PC-3 (cell line): ENCODE data around the gene VIM.

ENCODE experiments used
- CTCF ChIP-seq: fragments of 300-600 bp; sonication (generic); conservative IDR thresholded peaks from 2 replicates; pipeline ENCODE4 v1.5.1; 2017; ENCODE audit warnings: antibody characterized with exemption, low read depth, mild to moderate bottlenecking, low read length
- EZH2 ChIP-seq: fragments of 300-600 bp; sonication (generic); IDR thresholded peaks from one replicate; pipeline ENCODE4 v1.6.1; 2017; ENCODE audit warnings: antibody characterized with exemption, mild to moderate bottlenecking, low read length; ENCODE audit not compliant: unreplicated experiment

- TF ChIP-seq CTCF (no peak), EZH2 (no peak)
These were observed 54.3 kb downstream of the VIM start for GRCh38 chr10:17282311-17282710.
